ENCODE data around the gene LZTS3.

LZTS3 gene

DNA sequence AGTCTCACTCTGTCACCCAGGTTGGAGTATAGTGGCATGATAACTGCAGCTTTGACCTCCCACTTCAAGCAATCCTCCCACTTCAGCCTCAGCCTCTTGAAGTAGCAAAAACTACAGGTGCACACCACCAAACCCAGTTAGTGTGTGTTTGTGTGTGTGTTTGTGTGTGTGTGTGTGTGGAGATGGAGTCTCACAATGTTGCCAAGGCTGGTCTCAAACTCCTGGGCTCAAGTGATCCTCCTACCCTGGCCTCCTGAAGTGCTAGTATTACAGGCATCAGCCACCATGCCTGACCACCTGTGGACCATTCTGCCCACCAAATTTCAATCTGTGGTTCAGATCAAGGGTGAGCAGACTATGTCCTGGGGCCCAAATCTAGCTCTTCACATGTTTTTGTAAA, 22.4 kb downstream of the LZTS3 start:
- no peak for DNase-seq (ENCODE audit: low read depth)
- no peak for TF ChIP-seq CTCF (IDR thresholded peaks at IDR 0.05; ENCODE audit: control insufficient read depth, insufficient read depth, low read depth, low read length, missing control alignments)
- H3K4me3 ChIP-seq (ENCODE audit: control insufficient read depth, low read depth, low read length), result no peak overlapping the region

GRCh38 chr20:3146732-3147341, 26.5 kb downstream of the LZTS3 start:
- DNase-seq (ENCODE audit: low read depth), result no peak
- no peak for TF ChIP-seq CTCF (IDR thresholded peaks at IDR 0.05; ENCODE audit: control insufficient read depth, insufficient read depth, low read depth, low read length, missing control alignments)
- H3K4me3 ChIP-seq (ENCODE audit: control insufficient read depth, low read depth, low read length), result no peak overlapping the region

DNA sequence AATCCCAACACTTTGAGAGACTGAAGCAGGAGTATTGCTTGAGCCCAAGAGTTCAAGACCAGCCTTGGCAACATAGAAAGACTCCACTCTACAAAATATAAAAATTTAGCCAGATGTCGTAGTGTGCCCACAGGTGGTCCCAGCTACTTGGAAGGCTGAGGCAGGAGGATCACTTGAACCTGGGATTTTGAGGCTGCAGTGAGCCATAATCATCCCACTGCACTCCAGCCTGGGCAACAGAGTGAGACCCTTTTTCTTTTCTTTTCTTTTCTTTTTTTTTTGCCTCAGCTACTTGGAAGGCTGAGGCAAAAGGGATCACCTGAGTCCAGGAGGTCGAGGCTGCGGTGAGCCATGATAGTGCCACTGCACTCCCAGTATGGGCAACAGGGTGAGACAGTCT, 31.6 kb downstream of the LZTS3 start:
- no peak for DNase-seq (ENCODE audit: low read depth)
- no peak overlapping the region for H3K4me3 ChIP-seq (ENCODE audit: control insufficient read depth, low read depth, low read length)
- TF ChIP-seq CTCF (IDR thresholded peaks at IDR 0.05; ENCODE audit: control insufficient read depth, insufficient read depth, low read depth, low read length, missing control alignments), result no peak

GRCh38 chr20:3137492-3137891, 35.9 kb downstream of the LZTS3 start:
- DNase-seq (ENCODE audit: low read depth), result no peak
- H3K4me3 ChIP-seq (ENCODE audit: control insufficient read depth, low read depth, low read length), result no peak overlapping the region
- TF ChIP-seq CTCF (IDR thresholded peaks at IDR 0.05; ENCODE audit: control insufficient read depth, insufficient read depth, low read depth, low read length, missing control alignments), result no peak

- no peak for TF ChIP-seq CTCF (IDR thresholded peaks at IDR 0.05; ENCODE audit: control insufficient read depth, insufficient read depth, low read depth, low read length, missing control alignments)
- no peak for DNase-seq (ENCODE audit: low read depth)
- no peak overlapping the region for H3K4me3 ChIP-seq (ENCODE audit: control insufficient read depth, low read depth, low read length)
Measured at GRCh38 chr20:3135507-3136070, 37.8 kb downstream of the LZTS3 start.

GRCh38 chr20:3134151-3134550, 39.2 kb downstream of the LZTS3 start:
- DNase-seq (ENCODE audit: low read depth), result no peak
- no peak overlapping the region for H3K4me3 ChIP-seq (ENCODE audit: control insufficient read depth, low read depth, low read length)
- TF ChIP-seq CTCF (IDR thresholded peaks at IDR 0.05; ENCODE audit: control insufficient read depth, insufficient read depth, low read depth, low read length, missing control alignments), result no peak

Measured in AG09309 (cell line).